DND-41 (cell line): Measurements from ENCODE around the gene RDH14.

Source experiments
- EZH2 ChIP-seq: IDR thresholded peaks from 3 replicates; pipeline ENCODE4 v1.6.1; 2012; ENCODE audit warnings: borderline replicate concordance, low read depth, mild to moderate bottlenecking, moderate library complexity, low read length, inconsistent platforms; ENCODE audit not compliant: severe bottlenecking
- TF ChIP-seq, protein P1 (sequence below): IDR thresholded peaks from 2 replicates; pipeline ENCODE4 v1.5.1; 2012; ENCODE audit warnings: borderline replicate concordance, low read length, moderate library complexity, mild to moderate bottlenecking; ENCODE audit not compliant: poor library complexity, severe bottlenecking; ENCODE audit errors: extremely low read depth

DNA sequence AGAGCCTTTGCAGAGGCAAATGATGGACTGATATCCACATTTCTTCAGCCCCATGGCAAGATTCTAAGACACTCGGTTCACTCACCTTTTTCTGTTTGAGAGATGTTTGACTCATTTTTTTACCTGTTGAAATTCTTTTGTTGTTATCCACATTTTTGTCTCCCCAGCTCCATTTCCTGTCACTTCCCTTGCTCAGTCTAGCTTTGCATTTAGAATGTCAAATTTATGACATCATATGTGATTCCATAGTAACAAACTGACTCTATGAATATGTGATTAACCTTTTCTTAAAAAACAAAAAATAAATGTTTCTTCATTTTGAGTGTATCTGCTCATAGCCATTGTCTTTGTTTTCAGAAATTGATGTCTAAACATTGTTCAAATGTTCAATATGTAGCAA, 28.9 kb upstream of the RDH14 start, which contains the start of gene NT5C1B:
- TF ChIP-seq, protein P1, sequence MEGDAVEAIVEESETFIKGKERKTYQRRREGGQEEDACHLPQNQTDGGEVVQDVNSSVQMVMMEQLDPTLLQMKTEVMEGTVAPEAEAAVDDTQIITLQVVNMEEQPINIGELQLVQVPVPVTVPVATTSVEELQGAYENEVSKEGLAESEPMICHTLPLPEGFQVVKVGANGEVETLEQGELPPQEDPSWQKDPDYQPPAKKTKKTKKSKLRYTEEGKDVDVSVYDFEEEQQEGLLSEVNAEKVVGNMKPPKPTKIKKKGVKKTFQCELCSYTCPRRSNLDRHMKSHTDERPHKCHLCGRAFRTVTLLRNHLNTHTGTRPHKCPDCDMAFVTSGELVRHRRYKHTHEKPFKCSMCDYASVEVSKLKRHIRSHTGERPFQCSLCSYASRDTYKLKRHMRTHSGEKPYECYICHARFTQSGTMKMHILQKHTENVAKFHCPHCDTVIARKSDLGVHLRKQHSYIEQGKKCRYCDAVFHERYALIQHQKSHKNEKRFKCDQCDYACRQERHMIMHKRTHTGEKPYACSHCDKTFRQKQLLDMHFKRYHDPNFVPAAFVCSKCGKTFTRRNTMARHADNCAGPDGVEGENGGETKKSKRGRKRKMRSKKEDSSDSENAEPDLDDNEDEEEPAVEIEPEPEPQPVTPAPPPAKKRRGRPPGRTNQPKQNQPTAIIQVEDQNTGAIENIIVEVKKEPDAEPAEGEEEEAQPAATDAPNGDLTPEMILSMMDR, result no peak
- TF ChIP-seq EZH2, result no peak
